Natural killer cell (primary cell): ENCODE data around the gene SF3B1. TPM values are rescaled to one million over a fixed set of nuclear protein-coding genes. Genes with fewer than 3 reads are reported as not detected.
A peak's percentile ranks its signal among the peaks of the same experiment; 100 is the strongest.

Experiments
- ATAC-seq, 3 donors: fragments of 150-1000 bp in 2 of 3; fragments of 200-7000 bp in 1 of 3; cut with Tn5 transposase; 1 replicate in 1 of 3; 2 replicates in 2 of 3; pipeline ENCODE4 v1.10.0; 2021; ENCODE audit warnings: mild to moderate bottlenecking in 2 of 3, moderate library complexity in 2 of 3
- DNase-seq, 2 donors: peaks; one replicate each; pipeline versions ENCODE4 v3.0.0 to v3.0.0-alpha.2; 2013 to 2021; ENCODE audit warnings: mixed read lengths in 1 of 2
- H3K27ac ChIP-seq: one replicate; pipeline ENCODE4 v1.5.1; 2013; ENCODE audit warnings: mild to moderate bottlenecking, low read length
- H3K27me3 ChIP-seq: one replicate; pipeline ENCODE4 v1.6.1; 2013; ENCODE audit warnings: low read length; ENCODE audit not compliant: control insufficient read depth, insufficient read depth
- H3K36me3 ChIP-seq: one replicate; pipeline ENCODE4 v1.6.1; 2013; ENCODE audit warnings: low read length; ENCODE audit not compliant: control insufficient read depth, insufficient read depth
- H3K4me1 ChIP-seq: one replicate; pipeline ENCODE4 v1.6.1; 2013; ENCODE audit warnings: low read length; ENCODE audit not compliant: control insufficient read depth, insufficient read depth
- H3K4me3 ChIP-seq: one replicate; pipeline ENCODE4 v1.5.1; 2013; ENCODE audit warnings: low read length
- H3K9me3 ChIP-seq: one replicate; pipeline ENCODE4 v1.6.1; 2013; ENCODE audit warnings: low read length; ENCODE audit not compliant: control insufficient read depth, insufficient read depth
- H3K27ac Mint-ChIP-seq, 2 donors: one replicate each; pipeline ENCODE4 v1.8.0; 2022; ENCODE audit warnings: mild to moderate bottlenecking in 2 of 2, mixed read lengths in 2 of 2, moderate library complexity in 1 of 2
- H3K27me3 Mint-ChIP-seq, 2 donors: one replicate each; pipeline ENCODE4 v1.8.0; 2022; ENCODE audit warnings: low read depth in 2 of 2, mixed read lengths in 2 of 2
- H3K36me3 Mint-ChIP-seq: one replicate; pipeline ENCODE4 v1.8.0; 2022; ENCODE audit warnings: mixed read lengths
- H3K4me1 Mint-ChIP-seq, 2 donors: one replicate each; pipeline ENCODE4 v1.8.0; 2022; ENCODE audit warnings: mixed read lengths in 2 of 2
- H3K4me3 Mint-ChIP-seq: one replicate; pipeline ENCODE4 v1.8.0; 2022; ENCODE audit warnings: mild to moderate bottlenecking, moderate library complexity, mixed read lengths
- H3K9me3 Mint-ChIP-seq, 2 donors: one replicate each; pipeline ENCODE4 v1.8.0; 2022; ENCODE audit warnings: mixed read lengths in 2 of 2
- CTCF ChIP-seq: fragments of 200-600 bp; IDR thresholded peaks from one replicate; pipeline ENCODE4 v1.8.0; 2022; ENCODE audit warnings: antibody characterized with exemption
- WGBS: methylation state at CpG from one replicate; pipeline ENCODE4 v1.1.7; 2013; ENCODE audit warnings: missing lambda C conversion rate; ENCODE audit not compliant: insufficient coverage; 5-methylcytosine and 5-hydroxymethylcytosine counted together
- intact Hi-C: fragments of 100-400 bp; cut with micrococcal nuclease; formaldehyde crosslinking; loops from one replicate; pipeline ENCODE4 v1.14.2; 2022
- total RNA-seq, 4 donors: library from RNA; stranded (reverse); fragments of 120-200 nt in 1 of 4; gene quantifications; one replicate each; pipeline versions ENCODE4 v1.2.3 to v1.2.4, GENCODE V29; 2013 to 2022

The SF3B1 gene
- total RNA-seq, 3 donors from 2014 or later (not counting 1 experiment from before 2014, with no cell fraction given): 387 to 472 (median 447) TPM

- Mint-ChIP-seq H3K36me3 (no peaks in the 10 kb centered on the region), H3K27ac (no peak overlapping the region), H3K27me3 (no peaks in the 10 kb centered on the region), H3K4me3 (no peak overlapping the region), H3K9me3 (no peaks in the 10 kb centered on the region), H3K4me1 (peaks cover 11% of the 10 kb centered on the region in 2 donors)
- no peaks in the 10 kb centered on the region for H3K36me3 ChIP-seq
- no peaks in the 10 kb centered on the region for H3K27me3 ChIP-seq
- intact Hi-C loops: no loop called here
- no peak overlapping the region for H3K27ac ChIP-seq
- no peak for ATAC-seq
- H3K9me3 ChIP-seq: no peaks in the 10 kb centered on the region
- no peak overlapping the region for H3K4me3 ChIP-seq
- 83% methylated on average over 5 of the region's 6 CpGs for WGBS
- DNase-seq: no peak
- peaks cover 6% of the 10 kb centered on the region for H3K4me1 ChIP-seq
- TF ChIP-seq CTCF: no peak
Observed at GRCh38 chr2:197368412-197368811, 66.4 kb downstream of the SF3B1 start.

- H3K27me3 ChIP-seq: no peaks in the 10 kb centered on the region
- no peaks in the 10 kb centered on the region for H3K27me3 Mint-ChIP-seq
- no peak overlapping the region for H3K4me3 Mint-ChIP-seq
- H3K9me3 Mint-ChIP-seq: no peaks in the 10 kb centered on the region
- H3K27ac Mint-ChIP-seq: no peak overlapping the region
- no peaks in the 10 kb centered on the region for H3K36me3 Mint-ChIP-seq
- H3K4me1 Mint-ChIP-seq: peaks cover 0 to under 1% of the 10 kb centered on the region in 2 donors
- DNase-seq (no peak), ATAC-seq (no peak)
- H3K9me3 ChIP-seq: no peaks in the 10 kb centered on the region
- no peak overlapping the region for H3K4me3 ChIP-seq
- intact Hi-C loops: no loop called here
- no peaks in the 10 kb centered on the region for H3K36me3 ChIP-seq
- H3K27ac ChIP-seq: no peak overlapping the region
- TF ChIP-seq CTCF: no peak
- 78% methylated on average over 5 of the region's 5 CpGs for WGBS
- H3K4me1 ChIP-seq: no peaks in the 10 kb centered on the region
Observed at GRCh38 chr2:197363998-197364397, 70.8 kb downstream of the SF3B1 start.

- TF ChIP-seq CTCF: no peak
- Mint-ChIP-seq H3K4me3 (no peak overlapping the region), H3K4me1 (no peaks in the 10 kb centered on the region), H3K36me3 (no peaks in the 10 kb centered on the region), H3K9me3 (no peaks in the 10 kb centered on the region), H3K27ac (no peak overlapping the region), H3K27me3 (no peaks in the 10 kb centered on the region)
- Histone ChIP-seq H3K4me1 (no peaks in the 10 kb centered on the region), H3K27me3 (no peaks in the 10 kb centered on the region), H3K4me3 (no peak overlapping the region), H3K27ac (no peak overlapping the region), H3K9me3 (no peaks in the 10 kb centered on the region), H3K36me3 (no peaks in the 10 kb centered on the region)
- intact Hi-C loops: no loop called here
- no peak for DNase-seq
- ATAC-seq: no peak
Observed at GRCh38 chr2:197360744-197361156, 74.1 kb downstream of the SF3B1 start.

DNA sequence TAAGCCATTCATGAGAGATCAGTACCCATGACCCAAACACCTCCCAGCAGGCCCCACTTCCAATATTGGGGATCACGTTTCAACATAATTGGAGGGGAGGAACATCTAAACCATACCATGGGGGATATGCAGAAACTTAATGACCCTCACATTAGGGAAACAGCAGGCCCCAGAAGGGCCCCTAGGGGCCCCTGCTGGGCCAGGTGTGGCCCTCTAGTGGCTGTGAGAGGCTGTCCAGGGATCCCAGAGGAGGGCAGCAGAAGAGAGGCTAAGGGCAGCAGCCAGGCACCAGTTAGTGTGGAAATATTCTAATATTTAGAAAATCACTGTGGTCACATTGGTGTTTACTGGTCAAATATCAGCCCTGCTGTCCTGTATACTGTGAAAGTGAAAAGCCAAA lies 75.0 kb downstream of the SF3B1 start:
- no peaks in the 10 kb centered on the region for H3K9me3 Mint-ChIP-seq
- no peak for TF ChIP-seq CTCF

More for the DNA sequence above, 75.0 kb downstream of the SF3B1 start:
- no peaks in the 10 kb centered on the region for H3K27me3 ChIP-seq
- peak in 1 of 3 donors; percentile 43 for ATAC-seq
- Mint-ChIP-seq H3K36me3 (no peaks in the 10 kb centered on the region), H3K27ac (no peak overlapping the region), H3K4me3 (no peak overlapping the region), H3K4me1 (no peaks in the 10 kb centered on the region), H3K27me3 (no peaks in the 10 kb centered on the region)
- 100% methylated on average over 1 of the region's 1 CpG for WGBS
- H3K27ac ChIP-seq: no peak overlapping the region
- intact Hi-C loops: no loop called here
- H3K36me3 ChIP-seq: no peaks in the 10 kb centered on the region
- H3K4me1 ChIP-seq: no peaks in the 10 kb centered on the region
- no peaks in the 10 kb centered on the region for H3K9me3 ChIP-seq
- DNase-seq: peak in 1 of 2 donors; percentile 26
- no peak overlapping the region for H3K4me3 ChIP-seq
